ENCODE results near the gene DYNLT2B. TPM values are rescaled to one million over a fixed set of nuclear protein-coding genes. Genes with fewer than 3 reads are reported as not detected.

The DYNLT2B gene
- total RNA-seq, 1 donor = 6.9 TPM

GRCh38 chr3:196274585-196274984, 43.5 kb downstream of the DYNLT2B start:
- H3K4me3 ChIP-seq (ENCODE audit: low read depth, low read length) = no peak overlapping the region
- TF ChIP-seq CTCF (IDR thresholded peaks at IDR 0.05; ENCODE audit: insufficient read depth, low read depth, low read length) = no peak
- DNase-seq (ENCODE audit: low read depth) = peak; percentile 49

- no peak overlapping the region for H3K4me3 ChIP-seq (ENCODE audit: low read depth, low read length)
- DNase-seq (ENCODE audit: low read depth) = no peak
- no peak for TF ChIP-seq CTCF (IDR thresholded peaks at IDR 0.05; ENCODE audit: insufficient read depth, low read depth, low read length)
Observed at GRCh38 chr3:196273655-196274054, 44.4 kb downstream of the DYNLT2B start.

GRCh38 chr3:196272826-196273225, 45.2 kb downstream of the DYNLT2B start:
- TF ChIP-seq CTCF (IDR thresholded peaks at IDR 0.05; ENCODE audit: insufficient read depth, low read depth, low read length) = no peak
- DNase-seq (ENCODE audit: low read depth) = no peak
- H3K4me3 ChIP-seq (ENCODE audit: low read depth, low read length) = no peak overlapping the region

GRCh38 chr3:196270499-196270898, 47.5 kb downstream of the DYNLT2B start:
- TF ChIP-seq CTCF (IDR thresholded peaks at IDR 0.05; ENCODE audit: insufficient read depth, low read depth, low read length) = no peak
- H3K4me3 ChIP-seq (ENCODE audit: low read depth, low read length) = no peak overlapping the region

GRCh38 chr3:196268284-196269163, 49.5 kb downstream of the DYNLT2B start:
- peak; percentile 59 for DNase-seq (ENCODE audit: low read depth)
- no peak for TF ChIP-seq CTCF (IDR thresholded peaks at IDR 0.05; ENCODE audit: insufficient read depth, low read depth, low read length)
- no peak overlapping the region for H3K4me3 ChIP-seq (ENCODE audit: low read depth, low read length)

More at GRCh38 chr3:196270499-196270898, 47.5 kb downstream of the DYNLT2B start:
- DNase-seq (ENCODE audit: low read depth) = no peak

- DNase-seq (ENCODE audit: low read depth) = no peak
- H3K4me3 ChIP-seq (ENCODE audit: low read depth, low read length) = no peak overlapping the region
- no peak for TF ChIP-seq CTCF (IDR thresholded peaks at IDR 0.05; ENCODE audit: insufficient read depth, low read depth, low read length)
Observed at GRCh38 chr3:196263819-196264218, 54.2 kb downstream of the DYNLT2B start.

All from fibroblast of villous mesenchyme (primary cell).